NCI-H524 treated with DMSO at 0.1 percent for 48 hours (cell line): ENCODE data around the gene SCD5.
"Not testable (repeated sequence)": the region's sequence is repeated elsewhere in the genome, so short reads cannot be mapped to it uniquely, and the experiment has no call there.

Source experiments
- DNase-seq: peaks from one replicate; lab custom pipeline; 2025; lab: John Stamatoyannopoulos, UW

The SCD5 gene

DNA sequence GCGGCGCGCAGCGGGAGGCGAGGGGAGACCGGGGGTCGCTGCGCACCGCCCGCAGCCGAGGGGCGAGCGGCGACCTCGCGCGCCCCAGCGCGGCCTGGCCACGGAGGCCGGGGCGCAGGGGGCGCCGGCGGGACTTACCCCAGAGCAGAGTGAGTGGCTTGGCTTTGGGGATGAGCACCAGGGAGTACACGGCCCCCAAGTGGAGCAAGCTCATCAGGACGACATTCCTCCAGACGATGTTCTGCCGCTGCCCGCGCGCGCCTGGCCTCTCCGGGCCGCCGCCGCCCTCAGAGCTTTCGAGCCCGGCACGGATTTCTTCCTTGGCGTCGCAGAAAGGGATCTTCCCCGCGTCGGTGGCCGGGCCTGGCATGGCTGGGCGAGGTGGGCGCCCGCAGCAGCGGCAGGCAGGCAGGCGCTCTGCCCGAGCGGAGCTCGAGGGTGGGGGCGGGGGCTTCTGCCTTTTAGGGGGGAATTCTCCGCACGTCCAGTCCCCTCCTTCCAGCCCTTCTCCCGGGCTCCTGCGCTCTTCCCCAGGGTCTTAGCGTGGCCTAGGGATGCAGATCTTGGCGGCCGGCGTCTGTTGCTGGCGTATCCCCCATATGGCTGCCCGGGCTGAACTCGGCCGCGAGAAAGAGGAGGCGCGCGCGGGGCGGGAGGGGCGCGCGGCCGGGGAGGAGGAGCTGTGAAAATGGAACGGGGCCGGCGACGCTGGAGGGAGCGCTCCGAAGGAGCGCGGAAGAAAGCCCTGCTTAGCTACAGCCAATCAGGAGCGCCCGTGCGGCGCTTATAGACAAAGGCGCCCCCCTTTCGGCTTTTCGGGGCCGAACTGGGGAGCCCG is at the start of gene SCD5:
Gene SCD5 (minus strand): TSS at position 629 of the 838 bp plus-strand sequence. CDS start 259 bp downstream, at position 370.
- peak; percentile 23 for DNase-seq

DNA sequence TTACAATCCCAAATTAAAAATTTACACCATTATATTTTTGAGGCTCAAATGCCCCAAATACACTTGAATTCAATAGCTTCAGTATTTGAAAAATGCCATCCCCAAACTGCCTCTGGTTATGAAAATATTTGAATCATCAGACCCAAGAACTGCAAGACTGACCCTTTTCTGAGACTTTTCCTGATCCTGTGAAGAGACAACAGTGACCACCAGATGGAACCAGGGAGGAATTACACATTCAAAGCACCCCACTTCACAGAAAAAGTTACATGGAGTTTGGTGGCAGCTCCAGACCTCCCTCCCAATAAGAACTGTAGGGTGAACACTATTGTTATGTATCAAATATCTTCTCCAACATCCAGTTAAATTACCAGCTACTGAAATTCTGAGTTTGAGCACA is 44.0 kb upstream of the SCD5 start:
- no peak for DNase-seq

DNA sequence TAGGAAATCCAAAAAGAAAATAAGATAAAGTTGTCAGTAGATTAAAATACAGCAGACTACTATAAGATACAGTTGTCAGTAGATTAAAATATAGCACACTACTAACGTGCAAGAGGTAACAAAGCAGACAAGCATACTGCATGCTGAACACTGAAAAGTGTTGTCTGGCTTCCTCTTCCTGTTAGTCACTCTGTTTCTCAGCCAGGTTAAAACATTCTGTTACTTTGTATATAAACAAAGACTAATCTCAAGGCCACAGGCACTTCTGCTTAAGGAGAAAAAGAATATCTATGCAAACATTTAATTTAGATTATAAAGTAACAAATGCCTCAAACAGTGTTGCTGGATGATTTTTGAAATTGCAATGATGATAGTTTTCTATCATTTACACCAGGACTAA is 41.0 kb upstream of the SCD5 start:
- DNase-seq, result no peak

DNA sequence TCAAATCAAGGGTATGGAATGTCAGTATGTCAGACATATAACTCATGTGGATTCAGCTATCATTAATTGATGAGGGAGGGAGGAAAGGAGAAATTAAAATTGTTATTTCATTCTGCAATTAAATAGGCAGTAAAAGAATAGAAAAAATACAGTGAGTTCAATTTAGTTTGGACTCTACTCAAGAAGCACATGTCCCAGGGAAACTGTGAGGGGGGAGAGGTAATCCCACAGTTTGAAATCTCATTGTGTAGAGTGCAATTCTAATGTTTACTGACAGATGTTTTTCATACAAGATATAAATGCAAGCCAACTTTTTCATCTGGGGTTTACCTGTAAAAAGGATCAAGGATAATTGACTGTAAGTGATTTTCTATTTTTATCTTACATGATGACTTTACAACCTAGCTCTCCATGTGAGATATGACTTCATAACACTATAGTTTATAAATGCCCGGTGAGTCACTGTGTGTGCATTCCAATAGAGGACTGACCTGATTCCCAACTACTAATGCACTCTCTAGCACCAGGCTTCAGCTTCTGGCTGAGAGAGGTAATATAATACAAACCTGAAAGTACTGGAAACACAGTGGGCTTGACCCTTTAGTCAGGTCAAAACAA is 35.2 kb upstream of the SCD5 start:
- DNase-seq, result no peak

DNA sequence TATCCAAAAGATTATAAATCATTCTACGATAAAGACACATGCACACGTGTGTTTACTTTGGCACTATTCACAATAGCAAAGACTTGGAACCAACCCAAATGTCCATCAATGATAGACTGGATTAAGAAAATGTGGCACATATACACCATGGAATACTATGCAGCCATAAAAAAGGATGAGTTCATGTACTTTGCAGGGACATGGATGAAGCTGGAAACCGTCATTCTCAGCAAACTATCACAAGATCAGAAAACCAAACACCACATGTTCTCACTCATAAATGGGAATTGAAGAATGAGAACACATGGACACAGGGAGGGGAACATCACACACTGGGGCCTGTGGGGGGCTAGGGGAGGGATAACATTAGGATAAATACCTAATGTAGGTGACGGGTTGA is 34.5 kb upstream of the SCD5 start:
- not testable (repeated sequence) for DNase-seq

DNA sequence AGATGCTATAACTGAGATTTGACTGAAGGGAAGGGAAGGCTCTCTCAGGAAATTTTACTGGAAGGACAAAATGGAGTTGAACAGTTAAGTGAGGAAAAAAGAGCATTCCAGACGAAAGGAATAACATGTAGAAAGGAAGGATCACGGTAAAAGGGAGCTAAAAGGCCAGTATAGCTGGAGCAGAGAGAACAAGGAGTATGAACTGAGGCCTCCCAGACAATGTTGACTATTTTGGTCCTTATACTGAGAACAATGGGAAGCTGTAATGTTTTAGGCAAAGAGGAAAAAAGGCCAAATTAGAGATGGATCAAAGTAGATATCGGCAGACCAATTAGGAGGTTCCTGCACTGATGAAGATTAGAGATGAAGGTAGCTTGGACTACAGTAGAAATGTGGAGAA is 26.8 kb upstream of the SCD5 start:
- DNase-seq, result no peak

DNA sequence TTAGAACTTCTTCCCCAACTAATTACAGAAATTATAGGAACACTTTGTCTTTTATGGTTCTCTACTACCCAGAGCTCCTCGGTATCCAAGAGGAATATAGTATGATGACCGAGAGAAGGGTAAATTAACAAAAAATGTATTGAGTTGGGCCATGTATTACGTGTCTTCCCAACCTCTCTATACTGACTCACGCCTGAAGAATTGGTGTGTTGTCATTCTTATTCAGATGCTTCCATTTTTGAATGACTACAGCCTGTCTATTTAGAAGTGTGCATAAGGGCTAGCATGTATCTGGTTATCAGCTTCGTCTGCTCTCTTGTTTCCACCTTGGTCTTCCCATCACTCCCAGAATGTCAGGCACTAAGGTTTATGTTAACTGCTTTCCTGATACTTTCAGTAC is 24.5 kb upstream of the SCD5 start:
- DNase-seq, result no peak

DNA sequence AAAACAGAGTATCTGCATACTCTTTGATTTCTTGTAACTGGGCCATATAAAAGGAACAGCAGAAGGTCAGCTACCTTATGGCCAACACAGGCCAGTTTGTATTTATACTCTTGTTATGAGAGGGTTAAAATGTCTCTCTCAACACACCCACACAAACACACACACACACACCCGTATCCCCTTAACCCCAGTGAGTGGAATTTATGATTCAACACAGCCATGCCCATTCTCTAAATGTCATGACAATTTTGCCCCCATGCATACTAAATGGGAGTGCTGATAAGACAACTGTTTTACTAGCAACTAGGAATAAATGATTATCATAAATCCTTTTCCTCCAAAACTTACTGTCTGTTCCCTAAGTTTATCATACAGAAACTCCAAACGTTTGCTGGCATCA is 22.1 kb upstream of the SCD5 start:
- DNase-seq, result no peak

DNA sequence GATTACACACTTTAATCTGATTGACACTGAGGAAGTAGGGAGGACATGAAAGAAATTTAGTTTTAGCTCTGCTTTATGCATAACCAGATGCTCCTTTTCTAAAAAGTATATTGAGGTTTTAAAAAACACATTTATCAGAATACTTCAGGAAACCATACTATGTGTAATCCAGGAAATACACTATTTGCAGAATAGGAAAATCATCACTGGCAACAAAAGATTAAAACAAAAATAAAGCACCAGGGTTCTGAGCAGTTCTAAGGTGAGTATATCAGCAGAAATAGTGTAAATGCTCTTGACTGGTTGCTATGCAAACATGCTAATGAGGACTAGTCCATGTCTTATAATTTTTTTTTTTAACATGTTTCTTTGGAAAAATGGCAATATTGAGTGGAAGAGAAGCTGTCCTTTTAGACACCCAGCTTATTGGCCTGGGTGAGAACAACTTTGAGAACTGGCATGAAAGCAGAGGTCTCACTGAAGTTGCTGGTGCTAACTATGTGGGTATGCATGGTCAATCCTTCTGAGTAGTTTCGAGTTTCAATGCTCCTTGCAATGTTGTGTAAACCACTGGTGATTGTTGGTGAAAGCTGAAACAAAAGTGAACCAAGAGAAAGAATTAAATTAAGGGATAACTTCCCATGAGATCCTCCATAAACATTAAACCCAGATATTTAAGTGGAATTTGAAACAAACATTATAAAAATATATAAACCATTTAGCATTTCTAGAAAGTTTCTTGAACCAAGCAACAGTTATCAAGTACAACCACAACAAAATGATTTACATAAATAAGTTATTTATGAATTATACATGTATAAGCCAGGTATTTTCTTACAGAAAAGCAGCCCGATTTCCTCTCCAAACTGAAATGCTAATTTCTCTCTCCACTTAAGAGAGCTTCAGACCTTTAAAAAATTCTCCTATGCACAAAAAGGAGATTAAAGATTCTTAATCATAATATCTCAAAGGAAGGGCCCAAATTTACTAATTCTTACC is 20.4 kb upstream of the SCD5 start:
- DNase-seq, result no peak

DNA sequence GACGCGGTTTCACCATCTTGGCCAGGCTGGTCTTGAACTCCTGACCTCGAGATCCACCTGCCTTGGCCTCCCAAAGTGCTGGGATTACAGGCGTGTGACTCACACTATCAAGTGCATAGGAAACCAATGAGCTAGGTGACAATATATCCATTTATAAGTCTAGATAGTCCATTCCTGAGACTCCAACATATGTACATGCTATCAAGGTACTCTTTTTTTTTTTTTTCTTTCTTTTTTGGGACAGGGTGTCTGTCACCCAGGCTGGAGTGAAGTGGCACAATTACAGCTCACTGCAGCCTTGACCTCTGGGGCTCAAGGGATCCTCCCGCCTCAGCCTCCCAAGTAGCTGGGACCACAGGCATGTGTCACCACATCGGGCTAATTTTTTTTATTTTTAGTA is 18.3 kb upstream of the SCD5 start:
- not testable (repeated sequence) for DNase-seq

DNA sequence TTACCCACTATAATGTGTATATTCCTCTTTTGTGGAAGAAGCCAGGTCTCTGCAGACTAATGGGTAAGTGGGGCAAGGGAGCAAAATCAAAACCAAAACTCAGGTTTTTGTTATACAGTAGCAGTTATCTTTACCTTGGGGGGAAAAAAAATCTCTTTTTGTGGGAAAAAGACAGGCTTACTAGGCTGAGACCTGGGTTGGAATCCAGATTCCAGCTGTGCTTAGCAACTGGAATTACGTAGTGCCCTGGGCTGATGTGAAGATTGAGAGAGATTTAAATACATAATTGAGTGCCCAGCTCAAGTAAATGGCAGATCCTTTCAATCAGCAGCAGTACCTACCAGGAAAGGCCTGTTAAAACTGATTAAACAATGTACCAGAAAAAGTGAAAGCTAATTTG is 15.4 kb upstream of the SCD5 start:
- no peak for DNase-seq

DNA sequence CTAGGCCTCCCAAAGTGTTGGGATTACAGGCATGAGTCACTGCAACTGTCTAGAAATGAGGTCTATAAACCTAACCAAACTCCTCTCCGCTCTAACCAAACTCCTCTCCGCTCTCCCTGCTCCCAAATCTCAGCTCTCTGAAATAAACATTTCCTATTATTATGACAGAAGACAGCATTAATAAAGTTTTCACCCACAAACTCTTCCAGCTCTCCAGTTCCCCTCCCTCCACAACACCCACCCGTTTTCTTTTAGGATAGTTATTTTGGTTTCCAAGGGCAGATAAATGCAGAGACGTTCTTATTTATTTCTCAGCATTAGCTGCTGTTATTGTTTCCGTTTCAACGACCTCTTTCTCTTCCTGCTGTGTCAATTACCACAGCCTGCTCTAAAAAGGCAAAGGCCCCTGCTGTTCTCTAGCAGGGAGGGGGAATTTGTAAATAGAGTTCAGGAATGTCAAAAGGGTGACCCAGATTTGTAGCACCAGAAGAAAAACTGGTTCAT is 13.3 kb upstream of the SCD5 start:
- DNase-seq, result no peak

DNA sequence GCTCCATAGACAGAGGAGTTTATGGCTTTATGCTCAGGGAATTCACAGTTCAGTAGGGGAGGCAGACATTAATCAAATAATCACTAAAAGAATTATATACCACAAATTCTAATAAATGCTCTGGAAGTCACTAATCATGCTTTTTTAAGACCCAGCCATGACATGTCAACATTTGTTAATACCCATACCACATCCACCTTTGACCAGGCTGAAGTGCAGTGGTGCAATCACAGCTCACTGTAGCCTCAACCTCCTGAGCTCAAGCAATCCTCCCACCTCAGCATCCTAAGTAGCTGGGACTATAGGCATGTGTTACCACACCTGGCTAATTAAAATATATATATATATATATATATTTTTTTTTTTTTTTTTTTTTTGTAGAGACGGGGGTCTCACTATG is 12.8 kb upstream of the SCD5 start:
- DNase-seq, result no peak

DNA sequence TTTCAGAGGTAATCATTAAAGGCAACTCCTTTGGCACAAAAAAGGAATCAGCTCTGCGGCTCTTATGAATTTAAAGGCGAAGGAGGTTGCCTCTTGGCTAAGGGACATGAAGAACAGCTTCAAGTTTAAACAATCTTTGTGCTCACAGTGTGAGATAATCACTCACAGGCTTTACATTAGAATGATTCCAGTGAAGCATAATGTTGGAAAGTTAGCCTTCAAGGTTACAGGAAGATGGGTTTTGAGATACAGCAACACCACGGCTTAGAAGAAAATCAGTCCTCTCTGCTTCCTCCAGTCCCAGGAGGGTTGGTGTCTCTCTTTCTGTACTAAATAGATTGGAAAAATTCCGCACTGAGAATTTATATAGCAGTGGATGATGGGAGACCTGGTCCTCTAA is 11.6 kb upstream of the SCD5 start:
- no peak for DNase-seq

DNA sequence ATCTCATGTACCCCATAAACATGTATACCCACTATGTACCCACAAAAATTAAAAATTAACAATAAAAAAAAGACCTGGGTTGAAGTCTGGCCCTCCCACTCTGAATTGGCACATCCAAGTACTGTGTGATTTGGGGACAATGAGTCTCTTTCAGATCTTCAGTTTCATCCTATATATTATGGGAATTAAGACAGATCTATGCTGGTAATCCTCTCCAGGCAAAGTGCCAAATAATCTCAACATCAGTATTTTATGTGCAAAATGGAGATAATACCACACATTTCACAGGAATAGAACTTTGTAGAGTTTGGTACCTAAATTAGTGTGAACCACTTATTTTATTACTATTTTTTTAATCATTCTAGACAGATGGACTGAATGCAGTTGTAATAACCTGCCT is 11.0 kb upstream of the SCD5 start:
- no peak for DNase-seq

DNA sequence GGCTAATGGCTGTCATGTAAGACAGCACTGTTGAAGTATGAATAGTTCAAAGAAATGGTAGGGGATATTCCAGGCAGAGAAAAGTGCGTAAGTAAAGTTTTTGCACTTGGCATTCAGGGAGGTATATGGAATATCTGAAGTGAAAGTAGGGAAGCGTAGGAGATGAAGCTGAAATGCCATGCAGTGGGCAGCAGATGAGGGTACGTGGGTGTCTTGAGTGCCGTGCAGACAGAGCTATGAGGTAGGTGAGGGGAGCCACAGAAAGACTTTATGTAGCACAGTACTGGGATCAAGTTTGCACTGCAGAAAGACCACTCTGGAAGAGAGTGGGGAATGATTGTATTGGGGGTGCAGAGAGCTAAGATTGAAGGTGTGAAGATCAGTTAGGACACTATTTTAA is 5.2 kb upstream of the SCD5 start:
- DNase-seq, result no peak

DNA sequence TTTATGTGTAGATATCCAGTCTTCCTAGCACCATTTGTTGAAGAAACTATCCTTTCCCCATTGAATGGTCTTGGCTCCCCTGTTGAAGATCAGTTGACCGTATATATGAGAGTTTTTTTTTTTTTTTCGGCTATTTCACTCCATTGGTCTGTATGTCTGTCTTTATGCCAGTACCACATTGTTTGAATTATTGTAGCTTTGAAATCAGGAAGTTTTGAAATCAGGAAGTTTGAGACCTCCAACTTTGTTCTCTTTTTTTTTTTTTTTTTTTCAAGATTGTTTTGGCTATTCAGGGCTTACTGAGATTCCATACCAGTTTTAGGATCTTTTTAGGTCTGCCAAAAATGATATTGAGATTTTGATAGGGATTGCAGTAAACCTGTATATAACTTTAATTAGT is 4.3 kb upstream of the SCD5 start:
- no peak for DNase-seq

DNA sequence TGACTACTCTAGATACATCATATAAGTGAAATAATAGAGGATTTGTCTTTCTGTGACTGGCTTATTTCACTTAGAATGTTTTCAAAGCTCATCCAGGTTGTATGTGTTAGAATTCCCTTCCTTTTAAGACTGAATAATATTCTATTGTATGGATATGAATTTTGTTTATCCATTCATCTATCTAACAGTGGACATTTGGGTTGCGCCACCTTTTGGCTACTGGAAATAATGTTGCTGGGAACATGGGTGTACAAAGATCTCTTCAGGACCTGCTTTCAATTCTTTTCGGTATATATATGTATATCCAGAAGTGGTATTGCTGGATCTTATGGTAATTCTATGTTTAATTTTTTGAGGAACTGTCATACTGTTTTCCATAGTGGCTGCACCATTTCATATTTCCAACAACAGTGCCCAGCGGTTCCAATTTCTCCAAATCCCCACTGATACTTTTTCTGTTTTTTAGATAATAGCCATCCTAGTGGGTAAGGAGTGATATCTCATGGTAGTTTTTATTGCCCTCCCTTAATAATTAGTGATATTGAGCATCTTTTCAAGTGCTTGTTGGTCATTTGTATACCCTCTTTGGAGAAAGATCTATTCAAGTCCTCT is 3.4 kb upstream of the SCD5 start:
- DNase-seq, result no peak

DNA sequence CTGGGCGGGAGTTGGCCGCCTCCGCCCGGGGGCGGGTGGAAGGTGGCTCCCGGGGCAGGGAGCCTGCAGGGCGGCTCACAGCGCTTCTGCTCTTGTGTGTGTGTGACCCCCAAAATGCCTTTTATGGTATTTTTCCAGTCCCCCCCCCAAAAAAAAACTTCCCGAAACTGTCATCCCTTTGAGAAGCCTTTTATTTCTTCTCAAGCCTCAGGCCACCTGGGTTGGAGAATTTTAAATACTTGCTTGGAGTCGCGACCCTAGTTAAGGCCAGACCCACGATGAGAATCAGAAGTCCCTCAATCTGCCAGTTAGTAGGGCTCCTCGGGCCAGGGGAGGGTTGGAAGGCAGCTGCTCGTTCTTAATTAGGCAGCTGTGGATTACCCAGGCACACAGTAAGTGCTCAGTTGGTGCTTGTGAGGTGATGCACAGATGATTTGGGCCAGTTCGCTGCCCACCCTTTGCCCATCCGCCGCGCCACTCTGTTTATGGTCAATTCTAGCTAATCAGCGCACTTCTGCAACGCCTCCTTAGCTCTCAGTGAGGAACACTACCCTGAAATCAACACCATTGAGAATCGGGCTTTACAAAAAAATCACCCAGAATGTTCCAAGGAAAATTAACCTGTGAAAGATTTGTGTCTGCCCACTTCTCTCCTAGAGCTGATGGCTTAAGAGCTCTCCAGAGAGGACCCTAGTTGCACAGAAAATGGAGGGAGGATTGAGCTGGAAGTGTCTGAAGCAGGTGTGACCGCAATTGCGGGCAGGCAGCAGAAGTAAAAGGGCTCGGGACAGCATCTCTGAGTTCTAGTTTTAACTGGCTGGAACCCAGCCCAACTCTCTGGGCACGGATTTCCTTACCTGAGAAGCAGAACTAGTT is 648 bp upstream of the SCD5 start:
- DNase-seq, result peak; percentile 40

DNA sequence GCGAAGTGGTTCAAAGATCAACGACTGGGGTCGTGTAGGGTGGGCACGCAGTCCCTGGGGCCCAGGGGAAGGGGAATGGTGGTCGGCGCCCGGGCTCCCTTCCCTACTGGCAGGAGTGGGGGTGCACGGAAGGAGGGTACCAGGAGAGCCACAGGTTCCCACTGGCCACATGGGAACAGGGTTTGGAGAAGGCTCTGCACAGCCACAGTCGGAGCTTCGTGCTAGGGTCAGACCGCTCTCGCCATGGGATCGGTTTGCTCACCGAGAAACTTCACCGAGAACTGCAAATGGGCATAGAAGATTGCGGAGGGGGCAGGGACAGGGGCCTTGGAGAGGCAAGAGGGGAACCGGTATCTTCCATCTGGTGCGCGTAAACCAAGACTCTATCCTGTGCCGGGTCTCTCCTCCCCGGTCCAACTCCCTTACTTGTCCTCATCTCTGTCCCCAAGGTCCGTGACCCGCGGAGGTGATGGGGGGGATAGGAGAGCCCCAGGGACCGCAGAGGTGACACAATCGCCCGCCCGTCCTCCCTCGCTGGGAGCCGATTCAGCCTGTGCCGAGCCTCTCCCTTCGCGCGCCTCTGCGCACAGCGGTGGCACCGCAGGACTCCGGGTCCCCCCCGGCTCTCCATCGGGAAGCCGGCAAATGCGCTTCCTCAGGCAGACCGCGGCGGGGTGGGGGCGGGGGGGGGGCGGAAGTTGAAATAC is 1.0 kb downstream of the SCD5 start:
- DNase-seq, result no peak
